ENCODE data around the gene SLC6A3.

SLC6A3 gene

DNA sequence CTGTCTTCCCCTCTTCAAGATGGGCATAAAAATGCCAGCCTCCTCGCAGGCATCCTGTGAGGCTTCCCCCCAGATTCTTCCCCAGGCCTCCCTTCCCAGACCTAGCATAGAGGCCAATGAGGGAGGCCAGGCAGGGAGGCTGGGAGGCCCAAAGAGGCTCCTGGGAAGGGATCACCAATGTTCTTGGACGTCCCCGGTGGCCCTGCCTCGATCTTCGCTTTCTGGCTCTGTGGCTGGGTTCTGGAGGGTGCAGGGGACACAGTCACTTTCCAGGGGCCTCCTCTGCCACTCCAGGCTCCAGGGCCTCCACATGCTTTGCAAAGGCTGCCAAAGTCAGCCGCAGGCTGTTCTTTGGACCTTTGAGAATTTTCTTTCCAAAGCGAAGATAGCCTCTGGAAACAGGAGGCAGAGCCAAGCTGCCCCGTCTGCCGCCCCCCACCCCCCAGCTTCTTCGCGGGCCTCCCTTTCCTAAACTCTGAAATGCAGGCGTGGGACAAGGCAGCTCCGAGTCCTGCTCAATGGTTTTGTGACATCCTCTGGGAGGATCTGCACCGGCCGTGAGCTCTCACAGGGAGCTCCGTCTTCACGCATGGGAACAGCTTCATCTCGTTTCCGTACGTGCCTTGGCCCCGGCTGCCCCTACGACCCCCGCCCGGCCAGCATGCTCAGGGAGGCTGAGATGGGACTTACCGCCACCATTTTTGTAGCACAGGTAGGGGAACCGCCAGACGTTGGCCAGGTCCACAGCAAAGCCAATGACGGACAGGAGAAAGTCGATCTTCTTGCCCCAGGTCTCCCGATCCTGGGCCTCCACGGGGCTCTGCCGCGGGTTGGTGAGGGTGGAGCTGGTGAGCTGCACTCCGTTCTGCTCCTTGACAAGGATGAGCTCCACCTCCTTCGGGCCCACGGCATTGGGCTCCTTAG, 2.8 kb downstream of the SLC6A3 start:
- DNase-seq (ENCODE audit: low read depth in 1 of 2, low spot score in 1 of 2), result no peak

DNA sequence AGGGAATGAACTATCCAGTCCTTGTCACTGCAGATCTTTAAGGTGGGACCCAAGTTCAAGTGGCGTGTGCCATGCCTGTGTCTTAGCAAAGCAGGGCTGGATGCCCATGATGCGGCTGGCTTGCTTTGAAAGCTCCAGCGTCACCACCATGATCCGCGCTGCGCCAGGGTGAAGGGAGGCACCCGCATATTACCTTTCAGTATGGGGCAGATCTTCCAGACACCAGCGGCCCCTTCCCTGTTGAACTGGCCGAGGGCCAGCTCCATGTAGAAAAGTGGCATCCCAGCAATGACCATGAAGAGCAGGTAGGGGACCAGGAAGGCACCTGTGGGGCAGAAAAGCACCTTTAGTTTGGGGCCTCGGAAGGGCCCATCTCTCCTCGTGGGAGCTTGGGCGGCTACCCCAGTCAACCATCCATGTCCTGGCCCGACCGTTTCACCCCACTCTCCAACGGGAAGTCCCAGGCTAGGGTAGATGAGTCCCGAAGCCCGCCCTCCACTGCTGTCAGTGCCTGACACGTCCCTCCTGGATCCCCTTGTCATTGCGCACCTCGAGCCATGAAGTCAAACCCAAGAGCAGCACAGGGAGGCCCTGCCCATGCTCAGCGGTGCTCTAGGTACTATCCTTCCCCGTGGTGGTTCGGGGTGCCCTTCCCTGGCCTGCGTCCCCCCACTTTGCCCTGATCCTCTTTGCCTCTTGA, 3.9 kb downstream of the SLC6A3 start:
- no peak for DNase-seq (ENCODE audit: low read depth in 1 of 2, low spot score in 1 of 2)

DNA sequence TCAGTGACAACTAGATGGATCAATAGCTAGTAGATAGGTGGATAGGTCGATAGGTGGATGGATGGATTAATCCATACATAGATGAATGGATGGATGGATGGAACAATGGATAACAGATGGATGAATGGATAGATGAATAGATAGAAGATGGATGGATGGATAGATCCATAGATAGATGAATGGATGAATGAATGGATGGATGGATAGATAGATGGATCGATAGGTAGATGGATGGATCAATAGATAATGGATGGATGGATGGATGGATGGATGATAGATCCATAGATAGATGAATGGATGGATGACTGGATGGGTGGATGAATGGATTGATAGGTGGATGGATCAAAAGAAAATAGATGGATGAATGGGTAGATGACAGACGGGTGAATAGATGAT, 5.1 kb downstream of the SLC6A3 start:
- no peak for DNase-seq (ENCODE audit: low read depth in 1 of 2, low spot score in 1 of 2)

DNA sequence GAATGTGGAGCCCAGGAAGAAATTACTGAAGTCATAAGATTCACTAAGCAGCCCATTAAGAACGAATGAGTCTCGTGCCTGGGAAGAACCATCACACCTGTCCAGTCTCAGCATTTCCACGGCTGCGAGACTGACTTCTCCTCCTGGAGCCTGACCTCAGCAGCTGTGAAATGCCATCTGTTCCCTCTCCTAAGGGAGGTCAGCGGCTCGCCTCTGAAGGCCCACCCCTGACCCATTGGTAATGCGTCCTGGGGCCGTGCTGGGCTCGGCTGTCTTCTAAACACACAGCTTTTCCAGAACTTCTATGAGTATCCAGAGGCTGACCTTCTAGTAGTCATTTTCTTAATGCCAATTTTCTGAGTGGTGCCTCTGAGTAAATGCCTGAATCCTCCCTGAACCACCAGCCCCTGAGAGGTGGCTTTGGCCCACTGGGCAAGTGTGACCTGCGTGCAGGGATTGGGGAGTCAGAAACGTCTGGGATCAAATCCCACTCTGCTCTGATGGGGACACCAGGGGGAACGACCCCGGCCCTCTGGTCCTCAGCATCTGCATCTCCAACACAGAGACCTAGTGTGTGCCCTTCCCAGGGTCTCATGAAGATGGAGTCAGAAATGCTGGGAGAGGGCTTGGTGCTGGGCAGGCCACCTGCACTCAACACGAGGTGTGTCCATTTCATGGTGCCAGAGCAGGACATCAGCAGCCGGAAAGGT, 5.7 kb downstream of the SLC6A3 start:
- no peak for DNase-seq (ENCODE audit: low read depth in 1 of 2, low spot score in 1 of 2)

GRCh38 chr5:1438871-1439270, 6.4 kb downstream of the SLC6A3 start:
- no peak for DNase-seq (ENCODE audit: low read depth in 1 of 2, low spot score in 1 of 2)

- DNase-seq (ENCODE audit: low read depth in 1 of 2, low spot score in 1 of 2), result no peak
Measured at GRCh38 chr5:1437876-1438559, 7.2 kb downstream of the SLC6A3 start.

- no peak for DNase-seq (ENCODE audit: low read depth in 1 of 2, low spot score in 1 of 2)
Measured at GRCh38 chr5:1437226-1437829, 7.9 kb downstream of the SLC6A3 start.

DNA sequence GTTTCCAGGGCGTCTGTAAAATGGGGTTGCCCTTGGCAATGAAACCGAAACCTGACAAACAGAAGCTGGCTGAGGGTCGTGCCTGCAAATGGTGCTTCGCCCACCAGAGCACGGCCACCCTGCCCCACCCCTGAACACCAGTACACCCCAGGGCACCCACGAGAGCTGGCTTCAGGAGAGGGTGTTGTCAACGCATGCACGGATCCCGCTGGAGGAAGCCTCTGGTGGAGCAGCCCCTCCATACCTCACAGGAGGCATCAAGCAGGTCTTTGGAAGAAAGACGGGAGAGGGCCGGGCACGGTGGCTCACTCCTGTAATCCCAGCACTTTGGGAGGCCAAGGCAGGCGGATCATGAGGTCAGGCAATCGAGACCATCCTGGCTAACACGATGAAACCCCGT, 8.6 kb downstream of the SLC6A3 start:
- DNase-seq (ENCODE audit: low read depth in 1 of 2, low spot score in 1 of 2), result no peak

- DNase-seq (ENCODE audit: low read depth in 1 of 2, low spot score in 1 of 2), result no peak
Measured at GRCh38 chr5:1436036-1436435, 9.2 kb downstream of the SLC6A3 start.

- no peak for DNase-seq (ENCODE audit: low read depth in 1 of 2, low spot score in 1 of 2)
Measured at GRCh38 chr5:1435369-1435768, 9.9 kb downstream of the SLC6A3 start.

DNA sequence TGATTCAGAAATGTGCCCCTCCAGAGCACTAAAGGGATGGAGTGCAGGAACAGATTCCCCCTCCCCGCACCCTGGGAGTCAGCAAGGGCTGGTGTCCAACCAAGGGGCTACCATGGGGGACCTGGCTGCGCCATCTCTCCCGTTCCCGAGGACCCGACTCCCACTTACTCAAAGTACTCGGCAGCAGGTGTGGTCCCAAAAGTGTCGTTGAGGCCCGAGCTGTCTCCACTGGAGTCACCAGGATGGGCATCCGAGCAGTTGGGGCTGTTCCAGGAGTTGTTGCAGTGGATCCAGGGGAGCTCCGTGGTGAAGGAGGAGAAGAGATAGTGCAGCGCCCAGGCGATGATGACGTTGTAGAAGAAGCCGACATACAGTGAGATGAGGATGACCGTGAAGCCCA, 12.9 kb downstream of the SLC6A3 start:
- DNase-seq (ENCODE audit: low read depth in 1 of 2, low spot score in 1 of 2), result no peak

- no peak for DNase-seq (ENCODE audit: low read depth in 1 of 2, low spot score in 1 of 2)
Measured at GRCh38 chr5:1431896-1432295, 13.3 kb downstream of the SLC6A3 start.

DNA sequence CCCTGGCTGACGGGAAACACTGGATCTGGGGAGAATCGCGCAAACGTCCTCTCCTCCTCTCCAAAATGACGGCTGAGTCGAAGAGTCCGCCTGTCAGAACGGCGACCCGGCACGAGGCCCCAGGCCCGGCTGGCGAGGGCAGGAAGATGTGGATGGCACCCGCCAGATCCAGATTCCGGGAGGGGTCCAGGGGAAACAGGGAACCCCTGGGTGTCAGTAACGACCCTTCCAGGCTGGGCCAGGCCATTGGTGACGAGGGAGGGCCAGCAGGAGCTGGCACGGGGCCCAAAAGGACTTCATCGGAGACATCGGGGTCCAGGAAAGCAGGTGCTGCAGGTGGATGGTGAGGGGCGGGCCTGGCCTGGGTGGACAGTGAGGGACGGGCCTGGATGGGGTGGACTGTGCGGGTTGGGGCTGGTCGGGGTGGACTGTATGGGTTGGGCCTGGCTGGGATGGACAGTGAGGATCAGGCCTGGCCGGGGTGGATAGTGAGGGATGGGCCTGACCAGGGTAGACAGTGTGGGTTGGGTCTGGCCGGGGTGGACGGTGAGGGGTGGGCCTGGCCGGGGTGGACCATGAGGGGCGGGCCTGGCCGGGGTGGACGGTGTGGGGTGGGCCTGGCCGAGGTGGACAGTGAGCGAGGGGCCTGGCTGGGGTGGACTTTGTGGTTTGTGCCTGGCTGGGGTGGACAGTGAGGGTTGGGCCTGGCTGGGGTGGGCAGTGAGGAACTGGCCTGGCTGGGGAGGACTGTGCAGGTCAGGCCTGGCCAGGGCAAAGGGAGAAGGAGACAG, 14.0 kb downstream of the SLC6A3 start:
- DNase-seq (ENCODE audit: low read depth in 1 of 2, low spot score in 1 of 2), result no peak

DNA sequence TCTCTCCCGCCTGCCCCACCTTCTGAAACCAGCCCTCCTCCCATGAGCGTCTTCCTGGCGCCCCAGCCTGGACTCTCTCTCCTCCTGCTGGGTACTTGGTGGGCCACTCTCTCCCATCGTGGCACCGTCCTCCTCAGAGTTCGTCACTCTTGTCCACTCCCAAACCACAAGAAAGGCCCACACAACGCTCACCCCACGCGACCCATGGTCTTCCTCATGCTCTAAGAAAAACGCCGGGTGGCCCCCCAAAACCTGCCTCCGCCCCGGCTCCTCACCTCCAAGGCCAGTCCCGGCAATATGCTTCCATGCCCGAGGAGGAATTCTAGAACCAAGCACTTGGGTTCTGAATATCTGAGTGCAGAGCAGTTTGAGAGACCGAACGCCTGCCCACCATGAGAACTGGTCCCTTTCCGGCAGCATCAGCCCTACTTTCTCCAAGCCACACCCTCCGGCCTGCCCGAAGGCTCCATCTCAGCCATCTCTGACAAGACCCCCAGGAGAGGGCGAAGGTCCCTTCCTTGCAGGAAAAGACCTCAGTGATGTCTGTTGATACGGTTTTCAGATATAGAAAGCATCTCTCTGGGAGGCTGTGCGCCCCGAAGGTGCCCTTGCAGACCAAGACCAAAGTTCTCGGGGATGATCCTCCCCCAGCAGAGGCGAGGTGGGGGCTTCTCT, 15.0 kb downstream of the SLC6A3 start:
- DNase-seq (ENCODE audit: low read depth in 1 of 2, low spot score in 1 of 2), result no peak

- no peak for DNase-seq (ENCODE audit: low read depth in 1 of 2, low spot score in 1 of 2)
Measured at GRCh38 chr5:1429496-1429895, 15.7 kb downstream of the SLC6A3 start.

- no peak for DNase-seq (ENCODE audit: low read depth in 1 of 2, low spot score in 1 of 2)
Measured at GRCh38 chr5:1429066-1429465, 16.2 kb downstream of the SLC6A3 start.

DNA sequence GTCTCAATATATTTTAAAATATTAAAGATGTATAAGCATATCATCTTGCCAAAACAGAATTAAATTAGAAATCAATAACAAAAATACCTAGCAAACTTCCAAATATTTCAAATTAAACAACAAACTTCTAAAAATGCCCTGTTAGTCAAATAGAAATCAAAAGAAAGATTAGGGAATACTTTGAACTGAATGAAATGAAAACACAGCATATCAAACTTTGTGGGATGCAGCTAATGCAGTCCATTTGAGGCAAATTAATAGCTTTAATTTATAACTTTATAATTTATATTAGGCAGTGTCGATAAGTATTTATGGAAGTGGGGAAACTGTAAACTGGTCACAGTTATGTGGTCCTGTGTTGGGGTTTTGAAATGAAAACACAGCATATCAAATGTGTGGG, 17.1 kb downstream of the SLC6A3 start:
- no peak for DNase-seq (ENCODE audit: low read depth in 1 of 2, low spot score in 1 of 2)

- DNase-seq (ENCODE audit: low read depth in 1 of 2, low spot score in 1 of 2), result no peak
Measured at GRCh38 chr5:1424716-1425115, 20.5 kb downstream of the SLC6A3 start.

GRCh38 chr5:1423901-1424603, 21.2 kb downstream of the SLC6A3 start:
- no peak for DNase-seq (ENCODE audit: low read depth in 1 of 2, low spot score in 1 of 2)
